ENCODE data around the gene TNFRSF19.

DNA sequence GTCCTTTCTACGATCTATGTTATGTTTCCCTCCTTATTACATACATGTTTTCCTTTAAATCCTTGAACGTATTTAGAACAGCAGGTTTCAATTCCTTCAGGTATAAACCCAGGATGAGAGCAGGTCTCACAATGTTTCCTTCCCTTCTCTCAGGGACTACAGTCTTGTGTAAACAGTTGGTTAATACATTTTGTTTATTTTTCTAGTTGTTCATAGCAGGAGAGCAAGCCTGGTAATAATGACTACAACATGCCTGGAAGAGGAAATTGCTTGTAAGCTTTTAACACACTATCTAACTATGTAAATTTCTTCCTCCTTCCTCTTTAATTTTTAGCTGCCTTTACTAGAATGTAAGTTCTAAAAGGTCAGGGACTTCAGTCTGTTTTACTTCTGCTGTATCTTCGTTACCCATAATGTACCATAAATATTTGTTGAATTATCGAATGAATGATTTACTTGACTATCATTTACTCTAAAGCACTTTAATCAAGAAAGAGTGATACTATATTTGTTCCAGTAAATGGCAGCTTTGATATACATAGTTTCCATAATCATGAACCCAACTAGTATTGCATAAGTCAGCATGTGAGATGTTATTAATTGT, 28.9 kb upstream of the TNFRSF19 start:
- no peak for TF ChIP-seq ISL1 (CRISPR knock-in tag; IDR thresholded peaks at IDR 0.05)
- no peak for TF ChIP-seq ZFP3 (CRISPR knock-in tag; IDR thresholded peaks at IDR 0.05)
- TF ChIP-seq SNAI2 (CRISPR knock-in tag; IDR thresholded peaks at IDR 0.05) = no peak
- TF ChIP-seq ARNTL (CRISPR knock-in tag; IDR thresholded peaks at IDR 0.05; ENCODE audit: borderline replicate concordance, low read depth) = no peak
- no peak for TF ChIP-seq ZNF565 (CRISPR knock-in tag; conservative IDR thresholded peaks at IDR 0.05; ENCODE audit: low read depth)
